Astrocyte (in vitro differentiated cells and primary cell): ENCODE measurements around the gene TMEM60. TPM values are rescaled to one million over a fixed set of nuclear protein-coding genes. Genes with fewer than 3 reads are reported as not detected.
A peak's percentile ranks its signal among the peaks of the same experiment; 100 is the strongest.

Source experiments
- DNase-seq: peaks from one replicate; pipeline ENCODE4 v3.0.0-alpha.2; 2010; ENCODE audit warnings: low read depth
- FAIRE-seq: peaks from 2 replicates; lab custom pipeline; 2011; peaks lifted over from hg19 to GRCh38; lab: Jason Lieb, UNC
- H2AFZ ChIP-seq: 2 replicates; pipeline ENCODE4 v1.6.0; 2012; ENCODE audit warnings: low read depth, low read length, inconsistent platforms
- H3K27ac ChIP-seq: 2 replicates; pipeline ENCODE4 v1.5.1; 2011; ENCODE audit warnings: low read depth, low read length, inconsistent platforms
- H3K27me3 ChIP-seq: 2 replicates; pipeline ENCODE4 v1.6.0; 2011; ENCODE audit warnings: low read length, inconsistent platforms; ENCODE audit not compliant: insufficient read depth
- H3K36me3 ChIP-seq: 2 replicates; pipeline ENCODE4 v1.5.1; 2011; ENCODE audit warnings: low read length, inconsistent platforms; ENCODE audit not compliant: insufficient read depth
- H3K4me1 ChIP-seq: 2 replicates; pipeline ENCODE4 v1.5.1; 2011; ENCODE audit warnings: low read length, inconsistent platforms; ENCODE audit not compliant: insufficient read depth
- H3K4me2 ChIP-seq: 2 replicates; pipeline ENCODE4 v1.6.0; 2012; ENCODE audit warnings: low read length, inconsistent platforms
- H3K4me3 ChIP-seq: 2 replicates; pipeline ENCODE4 v1.5.1; 2011; ENCODE audit warnings: low read depth, mild to moderate bottlenecking, low read length, inconsistent platforms; ENCODE audit not compliant: insufficient read depth
- H3K79me2 ChIP-seq: 2 replicates; pipeline ENCODE4 v1.6.0; 2012; ENCODE audit warnings: mild to moderate bottlenecking, low read length, inconsistent platforms; ENCODE audit not compliant: insufficient read depth
- H3K9ac ChIP-seq: 2 replicates; pipeline ENCODE4 v1.6.0; 2012; ENCODE audit warnings: mild to moderate bottlenecking, low read length, inconsistent platforms
- H3K9me3 ChIP-seq: 2 replicates; pipeline ENCODE4 v1.5.1; 2012; ENCODE audit warnings: low read depth, mild to moderate bottlenecking, low read length, inconsistent platforms; ENCODE audit not compliant: insufficient read depth
- H4K20me1 ChIP-seq: 2 replicates; pipeline ENCODE4 v1.6.0; 2012; ENCODE audit warnings: low read length, inconsistent platforms; ENCODE audit not compliant: insufficient read depth
- H3K27ac Mint-ChIP-seq: one replicate; pipeline ENCODE4 v1.8.0; 2021; ENCODE audit warnings: mild to moderate bottlenecking, mixed read lengths; ENCODE audit not compliant: unreplicated experiment
- H3K27me3 Mint-ChIP-seq: one replicate; pipeline ENCODE4 v1.8.0; 2021; ENCODE audit warnings: low read depth, mixed read lengths; ENCODE audit not compliant: unreplicated experiment
- H3K36me3 Mint-ChIP-seq: one replicate; pipeline ENCODE4 v1.8.0; 2021; ENCODE audit warnings: low read depth, mixed read lengths; ENCODE audit not compliant: unreplicated experiment
- H3K4me1 Mint-ChIP-seq: one replicate; pipeline ENCODE4 v1.8.0; 2021; ENCODE audit warnings: low read depth, mixed read lengths; ENCODE audit not compliant: unreplicated experiment
- H3K4me3 Mint-ChIP-seq: one replicate; pipeline ENCODE4 v1.8.0; 2021; ENCODE audit warnings: mild to moderate bottlenecking, moderate library complexity, mixed read lengths; ENCODE audit not compliant: unreplicated experiment
- H3K9me3 Mint-ChIP-seq: one replicate; pipeline ENCODE4 v1.8.0; 2021; ENCODE audit warnings: mild to moderate bottlenecking, mixed read lengths; ENCODE audit not compliant: unreplicated experiment
- CTCF ChIP-seq: IDR thresholded peaks from 2 replicates; pipeline ENCODE4 v1.5.1; 2011; ENCODE audit warnings: low read depth, mild to moderate bottlenecking, inconsistent platforms, low read length, moderate library complexity; ENCODE audit not compliant: insufficient read depth
- EZH2 ChIP-seq: IDR thresholded peaks from 2 replicates; pipeline ENCODE4 v1.6.1; 2012; ENCODE audit warnings: mild to moderate bottlenecking, low read length, inconsistent platforms; ENCODE audit not compliant: insufficient read depth
- total RNA-seq: library from RNA; stranded (reverse); gene quantifications from 2 replicates; pipeline ENCODE4 v1.2.1, GENCODE V29; 2021

Gene TMEM60
- total RNA-seq, 1 donor from 2014 or later: 12.2 TPM

DNA sequence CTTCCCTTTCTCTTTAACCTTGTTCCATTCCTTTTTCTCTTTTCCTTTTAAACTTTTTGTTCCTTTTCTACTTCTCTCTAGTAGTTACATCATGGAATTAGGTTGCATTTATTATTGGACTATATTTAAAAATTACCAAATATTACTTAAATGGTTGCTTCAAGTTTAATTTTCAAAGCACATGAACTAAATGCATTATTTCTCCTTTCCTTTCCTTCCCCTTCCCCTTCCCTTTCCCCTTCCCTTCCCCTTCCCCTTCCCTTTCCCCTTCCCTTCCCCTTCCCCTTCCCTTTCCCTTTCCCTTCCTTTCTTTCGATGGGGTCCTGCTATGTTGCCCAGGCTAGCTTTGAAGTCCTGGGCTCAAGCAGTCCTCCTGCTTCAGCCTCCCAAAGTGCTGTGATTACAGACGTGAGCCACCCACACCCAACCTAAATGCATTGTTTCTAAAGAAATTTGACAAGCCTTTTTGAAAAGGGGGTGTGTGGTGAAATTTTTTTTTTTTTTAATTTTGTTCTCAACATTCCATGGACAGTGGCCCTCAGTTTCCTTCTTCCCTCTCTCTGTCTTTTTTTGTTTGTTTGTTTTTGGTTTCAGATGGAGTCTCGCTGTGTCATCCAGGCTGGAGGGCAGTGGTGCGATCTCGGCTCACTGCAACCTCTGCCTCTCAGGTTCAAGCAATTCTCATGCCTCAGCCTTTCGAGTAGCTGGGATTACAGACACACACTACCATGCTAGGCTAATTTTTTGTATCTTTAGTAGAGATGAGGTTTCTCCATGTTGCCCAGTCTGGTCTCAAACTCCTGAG lies 31.2 kb downstream of the TMEM60 start:
- Histone ChIP-seq H2AFZ (no peak overlapping the region), H3K4me2 (no peak overlapping the region), H3K9ac (no peak overlapping the region), H3K27me3 (no peaks in the 10 kb centered on the region), H3K36me3 (no peaks in the 10 kb centered on the region), H4K20me1 (peaks cover 10% of the 10 kb centered on the region), H3K4me1 (no peaks in the 10 kb centered on the region), H3K4me3 (no peak overlapping the region), H3K9me3 (no peaks in the 10 kb centered on the region), H3K79me2 (peaks cover 21% of the 10 kb centered on the region), H3K27ac (no peak overlapping the region)
- H3K4me3 Mint-ChIP-seq: no peak overlapping the region
- no peak overlapping the region for H3K27ac Mint-ChIP-seq
- no peak for DNase-seq
- no peaks in the 10 kb centered on the region for H3K9me3 Mint-ChIP-seq
- H3K27me3 Mint-ChIP-seq: no peaks in the 10 kb centered on the region
- no peak for FAIRE-seq
- peaks cover 10% of the 10 kb centered on the region for H3K4me1 Mint-ChIP-seq
- peaks cover 1% of the 10 kb centered on the region for H3K36me3 Mint-ChIP-seq
- TF ChIP-seq CTCF: no peak
- TF ChIP-seq EZH2: no peak

- Mint-ChIP-seq H3K9me3 (no peaks in the 10 kb centered on the region), H3K27ac (peak overlapping the region; percentile 47), H3K4me1 (peaks cover 10% of the 10 kb centered on the region), H3K36me3 (peaks cover 1% of the 10 kb centered on the region), H3K4me3 (no peak overlapping the region), H3K27me3 (no peaks in the 10 kb centered on the region)
- H3K4me2 ChIP-seq: no peak overlapping the region
- peak; percentile 41 for DNase-seq
- H2AFZ ChIP-seq: no peak overlapping the region
- FAIRE-seq: no peak
- H3K4me1 ChIP-seq: no peaks in the 10 kb centered on the region
- H3K4me3 ChIP-seq: no peak overlapping the region
- TF ChIP-seq EZH2 (no peak), CTCF (no peak)
- peaks cover 8% of the 10 kb centered on the region for H4K20me1 ChIP-seq
- no peak overlapping the region for H3K9ac ChIP-seq
- no peaks in the 10 kb centered on the region for H3K9me3 ChIP-seq
- no peak overlapping the region for H3K27ac ChIP-seq
- H3K79me2 ChIP-seq: peaks cover 22% of the 10 kb centered on the region
- no peaks in the 10 kb centered on the region for H3K36me3 ChIP-seq
- no peaks in the 10 kb centered on the region for H3K27me3 ChIP-seq
Observed at GRCh38 chr7:77765906-77766800, 32.1 kb downstream of the TMEM60 start.
